Loucy (cell line): ENCODE data around the gene GAST.

ENCODE experiments used
- EZH2phosphoT487 ChIP-seq: fragments of 200-600 bp; IDR thresholded peaks from 2 replicates; pipeline ENCODE4 v1.6.1; 2018; ENCODE audit warnings: antibody characterized with exemption, mild to moderate bottlenecking, moderate library complexity, borderline replicate concordance
- TF ChIP-seq, protein P1 (sequence below): fragments of 200-600 bp; sonication (generic); conservative IDR thresholded peaks from 2 replicates; pipeline ENCODE4 v1.5.1; 2014; ENCODE audit warnings: mild to moderate bottlenecking, antibody characterized with exemption, low read length

DNA sequence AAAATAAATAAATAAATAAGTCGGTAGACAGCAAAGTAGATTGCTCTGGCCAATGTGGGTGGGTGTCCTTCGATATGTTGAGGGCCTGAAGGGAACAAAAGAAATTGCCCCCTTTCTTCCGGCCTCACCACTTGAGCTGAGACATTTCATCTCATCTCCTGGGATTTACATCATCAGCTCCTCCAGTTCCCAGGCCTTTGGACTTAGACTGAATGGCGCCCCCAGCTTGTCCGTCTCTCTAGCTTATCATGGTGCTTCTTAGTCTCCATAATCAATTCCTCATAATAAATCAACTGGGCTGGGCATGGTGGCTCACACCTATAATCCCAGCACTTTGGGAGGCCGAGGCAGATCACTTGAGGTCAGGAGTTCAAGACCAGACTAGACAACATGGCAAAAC, 36.1 kb downstream of the GAST start:
- TF ChIP-seq, protein P1, sequence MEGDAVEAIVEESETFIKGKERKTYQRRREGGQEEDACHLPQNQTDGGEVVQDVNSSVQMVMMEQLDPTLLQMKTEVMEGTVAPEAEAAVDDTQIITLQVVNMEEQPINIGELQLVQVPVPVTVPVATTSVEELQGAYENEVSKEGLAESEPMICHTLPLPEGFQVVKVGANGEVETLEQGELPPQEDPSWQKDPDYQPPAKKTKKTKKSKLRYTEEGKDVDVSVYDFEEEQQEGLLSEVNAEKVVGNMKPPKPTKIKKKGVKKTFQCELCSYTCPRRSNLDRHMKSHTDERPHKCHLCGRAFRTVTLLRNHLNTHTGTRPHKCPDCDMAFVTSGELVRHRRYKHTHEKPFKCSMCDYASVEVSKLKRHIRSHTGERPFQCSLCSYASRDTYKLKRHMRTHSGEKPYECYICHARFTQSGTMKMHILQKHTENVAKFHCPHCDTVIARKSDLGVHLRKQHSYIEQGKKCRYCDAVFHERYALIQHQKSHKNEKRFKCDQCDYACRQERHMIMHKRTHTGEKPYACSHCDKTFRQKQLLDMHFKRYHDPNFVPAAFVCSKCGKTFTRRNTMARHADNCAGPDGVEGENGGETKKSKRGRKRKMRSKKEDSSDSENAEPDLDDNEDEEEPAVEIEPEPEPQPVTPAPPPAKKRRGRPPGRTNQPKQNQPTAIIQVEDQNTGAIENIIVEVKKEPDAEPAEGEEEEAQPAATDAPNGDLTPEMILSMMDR = no peak
- no peak for TF ChIP-seq EZH2phosphoT487
